GM18505 (cell line): Measurements from ENCODE around the gene MLLT3.
A peak's percentile ranks its signal among the peaks of the same experiment; 100 is the strongest.

Source experiments
- ATAC-seq: cut with Tn5 transposase; IDR thresholded peaks from one replicate; pipeline ENCODE4 v1.9.1; 2021; ENCODE audit not compliant: unreplicated experiment
- POLR2A ChIP-seq: IDR thresholded peaks from 4 replicates; pipeline ENCODE4 v1.6.1; 2011; ENCODE audit warnings: borderline replicate concordance; ENCODE audit not compliant: insufficient read depth, insufficient read length; ENCODE audit errors: extremely low read depth

The MLLT3 gene

DNA sequence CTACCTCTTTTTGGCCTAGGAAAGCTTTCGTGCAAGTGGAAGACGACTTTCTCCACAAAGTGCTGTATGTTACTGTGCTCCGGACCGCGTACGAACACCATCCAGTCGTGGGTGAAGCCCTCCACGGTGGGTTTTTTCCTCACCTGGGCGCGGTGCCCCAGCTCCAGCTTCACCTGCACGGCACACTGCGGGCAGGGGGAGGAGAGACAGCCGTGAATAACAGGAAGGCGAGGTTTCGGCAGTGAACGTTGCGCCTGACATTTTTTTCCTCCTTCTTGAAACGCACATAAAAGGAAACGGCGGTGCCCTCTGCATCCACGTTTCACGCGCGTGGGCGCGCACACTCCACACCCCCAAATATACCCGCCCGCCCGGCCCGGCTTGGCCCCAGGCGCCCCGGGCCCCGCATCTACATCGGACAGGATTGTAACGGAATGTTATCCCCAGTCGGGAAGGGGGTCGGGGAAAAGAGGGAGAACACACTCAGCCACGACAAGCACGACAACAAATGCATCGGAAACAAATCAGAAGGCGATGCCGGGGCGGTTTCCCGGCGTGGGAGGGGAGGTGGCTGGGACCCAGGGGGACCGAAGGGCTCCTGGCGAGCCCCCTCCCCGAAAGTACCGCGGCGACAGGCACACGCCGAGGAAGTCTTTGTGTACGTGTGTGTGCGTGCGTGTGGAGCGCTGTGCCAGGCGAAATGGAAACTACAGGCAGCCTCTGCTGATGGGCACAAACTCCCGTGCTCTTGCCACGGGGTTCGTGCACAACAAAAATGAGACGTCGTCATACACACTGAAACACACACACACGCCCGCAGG lies 1.4 kb downstream of the MLLT3 start:
- TF ChIP-seq POLR2A: no peak
- no peak for ATAC-seq

DNA sequence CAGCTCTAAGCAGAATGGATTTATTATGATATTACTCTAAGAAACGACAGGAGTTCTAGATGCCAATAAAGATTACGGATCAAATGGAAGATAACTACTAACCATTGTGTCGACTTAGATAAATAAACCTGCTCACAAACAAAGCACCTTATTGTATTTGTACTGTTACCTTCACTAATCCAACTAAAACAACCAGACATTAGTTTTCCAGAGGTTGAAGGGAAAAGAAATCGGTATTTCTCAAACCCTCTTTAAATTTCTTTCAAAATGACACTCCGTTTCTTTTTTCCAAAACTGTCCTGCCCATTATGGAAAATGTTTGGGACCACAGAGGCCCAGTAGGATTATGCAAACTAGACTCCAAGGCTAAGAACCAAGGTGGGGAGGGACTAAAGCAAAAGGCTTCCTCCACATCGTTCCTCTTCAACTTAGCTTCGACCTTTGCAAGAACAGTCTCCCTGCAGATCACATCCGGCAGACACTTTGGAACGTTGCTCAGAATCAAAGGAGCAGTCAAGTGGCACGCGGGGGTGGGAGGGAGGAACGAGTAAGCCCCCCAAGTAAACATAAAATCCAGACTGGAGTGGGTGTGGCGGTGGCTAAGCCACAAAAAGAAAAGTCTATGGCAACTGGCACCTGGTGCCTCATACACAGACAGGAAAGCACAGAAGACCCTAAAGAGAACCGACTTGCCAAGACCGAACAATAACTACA lies 2.7 kb downstream of the MLLT3 start:
- no peak for TF ChIP-seq POLR2A
- no peak for ATAC-seq

DNA sequence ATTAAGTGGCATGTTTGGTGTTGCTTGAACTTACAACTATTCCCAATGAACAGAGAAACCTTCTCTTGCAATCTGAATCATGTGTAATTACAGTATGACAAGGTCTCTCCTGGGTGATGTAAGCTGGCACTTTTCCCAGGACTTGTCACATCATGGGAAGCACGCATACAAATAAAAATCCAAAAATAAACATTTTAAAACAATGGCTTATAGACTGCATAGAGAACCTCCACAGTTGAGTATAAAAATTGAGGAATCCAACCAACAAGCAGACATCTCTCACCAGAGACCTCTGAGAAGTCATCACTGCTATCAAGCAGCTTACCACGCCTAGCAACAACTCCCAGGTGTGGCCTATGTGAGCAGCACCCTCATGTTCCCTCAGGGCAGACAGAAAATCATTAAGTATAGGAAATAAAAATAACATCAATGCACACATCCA lies 3.9 kb downstream of the MLLT3 start:
- ATAC-seq: no peak
- TF ChIP-seq POLR2A: no peak

DNA sequence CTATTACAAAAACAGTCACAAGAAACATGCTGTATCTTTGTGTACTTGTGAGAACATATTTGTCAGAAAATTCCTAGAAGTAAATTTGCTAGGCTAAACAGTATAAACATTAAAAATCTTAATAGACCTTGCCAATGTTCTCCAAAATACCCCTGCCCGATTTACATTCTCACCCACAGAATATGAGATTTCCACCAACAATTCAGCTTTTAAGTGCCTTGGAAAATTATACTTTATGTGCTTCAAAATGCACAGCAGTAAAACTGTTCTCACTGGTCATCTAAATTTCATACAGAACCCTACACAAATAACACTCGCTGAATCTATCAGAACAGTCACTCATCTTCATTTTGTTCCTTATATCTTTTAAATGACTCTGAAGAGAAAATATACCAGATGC lies 5.5 kb downstream of the MLLT3 start:
- no peak for TF ChIP-seq POLR2A

DNA sequence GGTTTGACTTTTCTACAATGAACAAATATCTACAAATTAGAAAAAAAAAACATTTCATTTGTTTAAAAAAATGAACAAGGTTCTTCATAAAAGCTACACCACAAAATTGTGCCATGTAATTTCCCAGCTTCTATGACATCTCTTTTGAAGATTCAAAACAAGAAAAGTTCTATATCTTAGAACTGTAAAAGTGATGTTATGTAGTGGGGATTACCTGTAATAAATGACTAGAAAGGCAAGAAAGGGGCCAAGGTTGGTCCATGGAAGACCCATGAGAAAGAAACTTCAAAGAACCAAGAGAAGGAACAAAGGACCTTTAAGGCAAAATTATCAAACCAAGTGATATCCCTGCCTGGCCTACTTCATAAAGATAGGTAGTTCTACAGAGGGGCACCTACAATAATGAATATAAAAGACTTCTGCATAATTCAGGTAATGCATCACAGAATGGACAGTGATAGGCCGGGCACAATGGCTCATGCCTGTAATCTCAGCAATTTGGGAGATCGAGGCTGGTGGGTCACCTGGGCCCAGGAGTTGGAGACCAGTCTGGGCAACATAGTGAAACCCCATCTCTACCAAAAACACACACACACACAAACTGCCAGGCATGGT lies 7.6 kb downstream of the MLLT3 start:
- ATAC-seq: no peak
- TF ChIP-seq POLR2A: no peak

More for the DNA sequence above, 5.5 kb downstream of the MLLT3 start:
- ATAC-seq: no peak

DNA sequence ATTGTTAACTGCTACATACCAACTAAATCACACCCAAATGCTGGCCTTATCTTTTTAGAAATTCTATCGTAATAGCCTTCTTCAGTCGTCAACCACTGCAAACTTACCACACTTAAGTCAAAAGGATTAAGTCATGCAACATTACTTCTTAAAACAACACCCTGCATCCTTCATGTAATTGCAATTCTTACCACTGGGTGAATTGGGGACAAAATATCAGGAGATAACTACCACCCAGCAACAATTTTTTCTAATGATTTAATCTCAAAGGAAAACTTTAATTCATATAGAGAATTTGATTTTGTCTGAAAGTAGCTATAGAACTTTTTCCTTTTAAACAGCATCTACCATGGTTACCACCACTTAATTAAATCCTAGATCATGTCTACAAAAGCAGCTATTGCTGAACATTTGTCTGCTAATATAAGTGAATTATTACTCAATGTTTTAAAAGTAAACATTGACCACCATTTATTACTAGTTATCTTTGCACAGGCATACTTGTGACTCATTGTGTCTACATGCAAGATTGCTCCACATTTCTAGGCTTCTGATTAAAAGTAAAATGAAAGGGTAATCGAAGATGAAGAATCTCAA lies 10.5 kb downstream of the MLLT3 start:
- no peak for TF ChIP-seq POLR2A
- no peak for ATAC-seq

DNA sequence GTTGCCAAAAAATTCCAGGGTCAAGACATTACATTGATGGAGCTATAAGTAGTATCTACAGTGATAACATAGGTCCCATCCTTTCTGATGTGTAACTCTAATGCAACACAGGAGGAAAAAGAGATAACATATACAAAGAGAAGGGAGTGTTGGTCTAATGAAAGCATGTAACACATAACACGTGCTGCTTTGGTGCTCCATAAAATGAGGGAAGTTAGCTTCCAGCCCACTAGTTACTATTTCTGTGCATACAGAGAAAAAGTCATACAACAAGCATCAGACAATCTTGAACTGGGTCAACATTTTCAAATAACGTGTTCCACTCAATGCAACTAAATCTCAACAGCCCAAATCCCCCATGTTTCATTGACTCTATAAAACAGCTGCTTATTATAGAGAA lies 11.7 kb downstream of the MLLT3 start:
- TF ChIP-seq POLR2A: no peak
- ATAC-seq: no peak

DNA sequence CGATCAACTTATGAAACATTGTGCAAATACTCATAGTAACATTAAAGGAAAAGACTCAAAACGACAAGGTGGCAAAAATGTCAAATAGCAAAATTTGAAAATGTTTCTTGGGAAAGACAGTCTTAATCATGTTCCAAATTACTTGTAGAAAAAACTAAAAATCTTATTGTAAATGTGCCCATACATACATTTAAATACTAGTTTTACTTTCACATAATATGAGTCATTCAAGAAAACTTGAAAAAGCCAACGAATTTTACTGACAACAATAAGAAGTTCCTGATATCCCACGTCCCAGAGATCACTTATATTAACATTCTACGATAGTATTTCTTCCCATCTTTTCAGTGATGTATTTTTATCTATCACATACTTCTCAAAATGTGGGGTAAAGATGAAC lies 13.7 kb downstream of the MLLT3 start:
- no peak for ATAC-seq
- TF ChIP-seq POLR2A: no peak

DNA sequence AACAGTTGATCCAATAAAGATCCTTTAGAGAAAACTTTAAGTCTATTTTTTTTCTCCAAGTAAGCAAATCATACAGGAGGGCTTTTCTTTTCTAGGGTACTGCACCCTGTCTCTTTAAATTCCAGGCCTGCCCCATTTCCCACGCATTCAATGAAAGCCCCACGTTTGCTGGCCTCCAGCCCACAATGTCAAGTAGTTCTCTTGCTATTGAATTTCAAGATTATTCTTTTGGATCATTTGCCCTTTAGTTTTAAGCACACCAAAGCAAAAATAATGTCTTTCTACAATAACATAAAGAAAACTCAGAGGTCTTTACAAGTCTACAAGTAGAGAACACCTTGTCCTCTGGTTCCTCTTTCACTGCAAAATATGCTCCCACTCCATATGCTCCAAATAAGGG lies 15.6 kb downstream of the MLLT3 start:
- TF ChIP-seq POLR2A: no peak
- ATAC-seq: no peak

DNA sequence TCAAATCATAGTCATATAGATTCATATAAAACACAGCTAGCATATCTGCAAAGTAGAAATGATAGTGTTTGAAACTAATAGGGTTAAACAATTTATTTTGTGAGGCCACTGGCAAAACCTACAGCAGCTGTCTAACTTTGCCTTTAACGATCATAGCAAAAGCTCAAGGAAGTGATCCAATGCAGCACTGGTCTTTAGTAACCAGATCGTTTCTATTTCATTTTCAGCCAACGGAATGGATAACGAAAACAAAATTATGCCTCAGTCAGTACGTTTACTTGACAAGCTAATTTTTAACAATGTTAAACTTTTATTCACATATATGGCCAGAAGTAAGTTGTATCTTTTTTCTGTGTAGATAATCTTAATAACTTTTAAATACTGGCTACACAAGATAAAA lies 17.7 kb downstream of the MLLT3 start:
- no peak for TF ChIP-seq POLR2A
- ATAC-seq: peak; percentile 73

DNA sequence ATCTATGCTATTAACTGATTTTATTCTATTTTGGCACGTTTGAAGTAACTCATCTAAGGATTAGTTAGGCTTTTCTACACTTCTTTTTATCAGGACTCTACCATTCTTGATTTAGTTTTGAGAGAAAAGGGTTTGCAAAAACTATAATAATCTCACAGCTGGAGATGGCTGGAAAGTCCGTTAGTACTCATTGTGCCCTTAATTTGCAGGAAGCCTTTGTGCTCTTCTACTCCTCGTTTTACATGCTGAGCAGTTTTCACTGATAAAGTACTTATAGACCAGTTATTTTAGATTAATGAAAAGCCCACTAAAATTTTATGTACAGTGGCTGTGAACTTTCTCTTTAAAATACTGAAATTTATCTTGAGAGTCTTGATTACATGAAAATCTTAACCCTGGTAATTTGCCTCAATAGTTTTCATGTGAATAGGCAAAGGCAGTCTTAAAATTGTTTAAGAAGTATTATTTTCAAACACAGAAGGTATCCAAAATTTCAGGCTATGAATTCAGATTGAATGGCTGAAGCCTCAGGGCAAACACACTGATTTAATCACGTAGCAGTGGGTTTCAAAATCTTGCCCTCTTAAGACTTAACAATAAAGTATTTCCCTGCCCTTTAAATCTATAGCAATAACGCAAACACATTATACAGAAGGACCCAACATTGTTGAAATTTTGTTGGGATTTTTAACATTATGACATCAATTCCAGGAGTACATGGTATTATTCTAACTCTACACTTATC lies 18.6 kb downstream of the MLLT3 start:
- ATAC-seq: no peak
- no peak for TF ChIP-seq POLR2A

DNA sequence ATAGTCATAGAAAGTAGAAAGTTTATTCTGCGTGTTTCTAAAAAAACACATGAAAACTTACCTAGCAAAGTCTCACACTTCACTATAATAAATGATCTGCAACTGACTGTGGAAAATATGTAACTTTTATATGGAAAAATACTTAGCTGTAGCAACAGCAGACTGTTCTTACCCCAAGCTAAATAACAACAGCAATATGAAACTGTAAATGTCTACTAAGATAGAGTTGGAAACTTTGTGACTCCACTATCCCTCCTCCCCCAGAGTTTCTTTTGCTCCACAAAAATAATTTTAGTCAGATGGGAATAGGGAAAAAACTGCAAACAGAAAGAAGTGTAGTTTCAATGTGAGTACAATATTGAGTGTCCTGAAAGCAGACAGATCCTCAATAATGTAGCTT lies 21.0 kb downstream of the MLLT3 start:
- TF ChIP-seq POLR2A: no peak
- ATAC-seq: no peak

DNA sequence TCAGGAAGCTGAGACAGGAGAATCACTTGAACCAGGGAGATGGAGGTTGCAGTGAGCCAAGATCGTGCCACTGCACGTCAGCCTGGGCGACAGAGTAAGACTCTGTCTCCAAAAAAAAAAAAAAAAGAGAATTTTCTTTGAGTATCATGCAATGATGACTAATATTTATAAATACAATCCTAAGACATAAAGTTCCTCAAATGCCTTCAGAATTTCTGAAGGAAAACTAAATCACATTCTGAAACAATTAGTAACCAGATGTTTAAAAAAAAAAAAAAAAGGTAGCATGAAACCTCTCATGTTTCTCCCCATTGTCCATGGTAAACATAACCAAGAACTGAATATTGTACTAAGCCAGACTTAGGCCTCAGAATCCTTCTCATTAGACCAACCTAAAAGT lies 23.1 kb downstream of the MLLT3 start:
- TF ChIP-seq POLR2A: no peak
- ATAC-seq: no peak
